Measurements from ENCODE around the gene ZDHHC12. TPM values are rescaled to one million over a fixed set of nuclear protein-coding genes. Genes with fewer than 3 reads are reported as not detected.

The ZDHHC12 gene
- total and polyA plus RNA-seq, 2 of the 13 experiments (the other 11 are each of a cell fraction or from before 2014, with no cell fraction given) = 25.4 to 28.0 TPM

- TF ChIP-seq PATZ1 (CRISPR knock-in tag; IDR thresholded peaks at IDR 0.05) = no peak
- TF ChIP-seq RELA (CRISPR knock-in tag; IDR thresholded peaks at IDR 0.05) = no peak
- peak; percentile 46; the same call in 1 of the 2 replicates for TF ChIP-seq ZMYM4 (CRISPR knock-in tag; IDR thresholded peaks at IDR 0.05)
- peak; percentile 80 for TF ChIP-seq ZNF276 (CRISPR knock-in tag; IDR thresholded peaks at IDR 0.05; ENCODE audit: low read depth)
- no peak for TF ChIP-seq SUZ12 (IDR thresholded peaks at IDR 0.05; ENCODE audit: low read depth, low read length)
- TF ChIP-seq HDAC1 (CRISPR knock-in tag; IDR thresholded peaks at IDR 0.05) = peak; percentile 62
- TF ChIP-seq AGO1 (IDR thresholded peaks at IDR 0.05; ENCODE audit: low read depth, low read length, poor library complexity, severe bottlenecking) = no peak
- no peak for TF ChIP-seq BRCA1 (CRISPR knock-in tag; IDR thresholded peaks at IDR 0.05)
- peak; percentile 78; the same call in 1 of the 2 replicates for TF ChIP-seq ZNF607 (CRISPR knock-in tag; IDR thresholded peaks at IDR 0.05; ENCODE audit: borderline replicate concordance)
- no peak for TF ChIP-seq PHF21A (CRISPR knock-in tag; IDR thresholded peaks at IDR 0.05)
- TF ChIP-seq CCDC6 (CRISPR knock-in tag; IDR thresholded peaks at IDR 0.05) = peak; percentile 64
- peak; percentile 50; the same call in 1 of the 2 replicates for TF ChIP-seq PITX1 (CRISPR knock-in tag; IDR thresholded peaks at IDR 0.05)
- peak; percentile 78 for TF ChIP-seq RAD21 (CRISPR knock-in tag; IDR thresholded peaks at IDR 0.05)
- TF ChIP-seq ZNF318 (CRISPR knock-in tag; IDR thresholded peaks at IDR 0.05) = no peak
- TF ChIP-seq TOPORS (CRISPR knock-in tag; IDR thresholded peaks at IDR 0.05) = no peak
- TF ChIP-seq ZNF335 (CRISPR knock-in tag; IDR thresholded peaks at IDR 0.05) = no peak
- no peak for TF ChIP-seq PBX2 (CRISPR knock-in tag; IDR thresholded peaks at IDR 0.05)
- TF ChIP-seq BRD4 (CRISPR knock-in tag; IDR thresholded peaks at IDR 0.05) = no peak
Observed at GRCh38 chr9:128702445-128702948, 21.4 kb downstream of the ZDHHC12 start, which contains the start of gene PKN3 (continued).

Data from HepG2 (cell line).